H1 (cell line): Measurements from ENCODE around the gene CPT2. TPM values are rescaled to one million over a fixed set of nuclear protein-coding genes. Genes with fewer than 3 reads are reported as not detected.

ENCODE experiments used
- CTCF ChIA-PET: fragments of 300-600 bp; sonication (Branson Sonifier 250); formaldehyde crosslinking; loops from one replicate; lab custom pipeline; 2021; ENCODE audit not compliant: partially characterized antibody; lab: Charles Lee
- POLR2A ChIA-PET: fragments of 300-600 bp; sonication (Branson Sonifier 250); formaldehyde crosslinking; loops from one replicate; lab custom pipeline; 2021; ENCODE audit warnings: inconsistent platforms; ENCODE audit not compliant: partially characterized antibody; lab: Charles Lee
- DNase-seq, 2 experiments: peaks; one replicate each; pipeline versions ENCODE4 v3.0.0 to v3.0.0-alpha.2; 2010 to 2022; ENCODE audit warnings: low spot score in 2 of 2, low read depth in 1 of 2, mixed read lengths in 1 of 2
- FAIRE-seq: peaks from 2 replicates; lab custom pipeline; 2011; peaks lifted over from hg19 to GRCh38; lab: Jason Lieb, UNC
- H2AFZ ChIP-seq: 2 replicates; pipeline ENCODE4 v1.8.1; 2012; ENCODE audit warnings: low read length, inconsistent platforms
- H2AK5ac ChIP-seq: 2 replicates; pipeline ENCODE4 v1.6.1; 2013; ENCODE audit warnings: low read depth, low read length
- H2BK120ac ChIP-seq: replicated peaks from 2 replicates; pipeline ENCODE3; 2013; ENCODE audit warnings: low read depth, low read length, inconsistent platforms
- H2BK12ac ChIP-seq: 2 replicates; pipeline ENCODE4 v1.6.1; 2013; ENCODE audit warnings: low read depth, low read length
- H2BK15ac ChIP-seq: 2 replicates; pipeline ENCODE4 v1.6.1; 2013; ENCODE audit warnings: low read length
- H2BK20ac ChIP-seq: 2 replicates; pipeline ENCODE4 v1.6.1; 2013; ENCODE audit warnings: low read length
- H2BK5ac ChIP-seq: 2 replicates; pipeline ENCODE4 v1.6.1; 2013; ENCODE audit warnings: low read depth, low read length
- H3K14ac ChIP-seq: 2 replicates; pipeline ENCODE4 v1.6.1; 2013; ENCODE audit warnings: inconsistent platforms; ENCODE audit not compliant: insufficient read length
- H3K18ac ChIP-seq: 2 replicates; pipeline ENCODE4 v1.6.1; 2013; ENCODE audit warnings: low read length; ENCODE audit errors: extremely low read depth
- H3K23ac ChIP-seq: 2 replicates; pipeline ENCODE4 v1.6.1; 2013; ENCODE audit warnings: inconsistent platforms; ENCODE audit not compliant: insufficient read length
- H3K23me2 ChIP-seq: 2 replicates; pipeline ENCODE4 v1.6.1; 2013; ENCODE audit warnings: low read depth, low read length
- H3K27ac ChIP-seq: 2 replicates; pipeline ENCODE4 v1.6.1; 2011; ENCODE audit warnings: low read depth, low read length, inconsistent platforms
- H3K27me3 ChIP-seq, 4 experiments: replicated peaks in 1 of 4; 1 replicate in 1 of 4; 2 replicates in 3 of 4; pipeline versions ENCODE4 v1.6.1 to v1.8.1; 2011 to 2013; ENCODE audit warnings: low read length in 3 of 4, mild to moderate bottlenecking in 3 of 4, inconsistent platforms in 2 of 4, mixed read lengths in 2 of 4, moderate library complexity in 1 of 4; ENCODE audit not compliant: control insufficient read depth in 3 of 4, insufficient read depth in 3 of 4; ENCODE audit errors: extremely low read depth in 1 of 4
- H3K36me3 ChIP-seq, 4 experiments: 2 replicates each; pipeline versions ENCODE4 v1.6.1 to v1.8.1; 2011 to 2013; ENCODE audit warnings: mild to moderate bottlenecking in 4 of 4, low read length in 3 of 4, moderate library complexity in 2 of 4, control low read depth in 1 of 4, inconsistent platforms in 1 of 4; ENCODE audit not compliant: insufficient read depth in 4 of 4, control insufficient read depth in 2 of 4
- H3K4ac ChIP-seq: replicated peaks from 2 replicates; pipeline ENCODE3; 2013; ENCODE audit warnings: low read length, low read depth, mixed read lengths, inconsistent platforms; ENCODE audit not compliant: insufficient read length
- H3K4me1 ChIP-seq, 4 experiments: replicated peaks in 1 of 4; 1 replicate in 1 of 4; 2 replicates in 3 of 4; pipeline versions ENCODE4 v1.6.1 to v1.8.1; 2011 to 2013; ENCODE audit warnings: low read length in 3 of 4, inconsistent platforms in 2 of 4, mixed read lengths in 1 of 4; ENCODE audit not compliant: insufficient read depth in 4 of 4, control insufficient read depth in 3 of 4
- H3K4me2 ChIP-seq, 2 experiments: 2 replicates each; pipeline versions ENCODE4 v1.6.1 to v1.8.1; 2011 to 2013; ENCODE audit warnings: low read depth in 2 of 2, low read length in 2 of 2, control low read depth in 1 of 2, inconsistent platforms in 1 of 2, mild to moderate bottlenecking in 1 of 2; ENCODE audit not compliant: insufficient read depth in 1 of 2
- H3K4me3 ChIP-seq, 4 experiments: fragments of 200-600, 300-600 bp in 1 of 4; sonication (generic), shearing (Covaris generic), sonication (Bioruptor Twin) in 1 of 4; 2 replicates each; pipeline versions ENCODE4 v1.5.1 to v1.8.1; 2011 to 2016; ENCODE audit warnings: low read length in 4 of 4, low read depth in 3 of 4, control low read depth in 2 of 4, inconsistent platforms in 2 of 4, mild to moderate bottlenecking in 2 of 4, mixed read lengths in 1 of 4, moderate library complexity in 1 of 4; ENCODE audit not compliant: insufficient read depth in 2 of 4; ENCODE audit errors: extremely low read depth in 1 of 4
- H3K56ac ChIP-seq: replicated peaks from 2 replicates; pipeline ENCODE3; 2013; ENCODE audit warnings: low read depth, mild to moderate bottlenecking, mixed read lengths, low read length, inconsistent platforms; ENCODE audit not compliant: insufficient read length
- H3K79me1 ChIP-seq: 2 replicates; pipeline ENCODE4 v1.6.1; 2013; ENCODE audit warnings: low read depth, low read length, control low read depth
- H3K79me2 ChIP-seq, 2 experiments: 2 replicates each; pipeline versions ENCODE4 v1.6.1 to v1.8.1; 2012 to 2013; ENCODE audit warnings: low read length in 2 of 2, mild to moderate bottlenecking in 2 of 2, inconsistent platforms in 1 of 2; ENCODE audit not compliant: insufficient read depth in 2 of 2, control insufficient read depth in 1 of 2
- H3K9ac ChIP-seq, 4 experiments: replicated peaks in 1 of 4; 1 replicate in 1 of 4; 2 replicates in 3 of 4; pipeline versions ENCODE4 v1.6.1 to v1.8.1; 2011 to 2013; ENCODE audit warnings: low read depth in 3 of 4, low read length in 3 of 4, control low read depth in 2 of 4, mild to moderate bottlenecking in 2 of 4, moderate library complexity in 2 of 4, inconsistent platforms in 1 of 4; ENCODE audit errors: extremely low read depth in 1 of 4
- H3K9me3 ChIP-seq, 2 experiments: 2 replicates each; pipeline versions ENCODE4 v1.6.1 to v1.8.1; 2012 to 2013; ENCODE audit warnings: mild to moderate bottlenecking in 2 of 2, moderate library complexity in 2 of 2, control low read depth in 1 of 2, inconsistent platforms in 1 of 2, low read depth in 1 of 2, low read length in 1 of 2, mixed read lengths in 1 of 2; ENCODE audit not compliant: insufficient read depth in 2 of 2
- H4K20me1 ChIP-seq, 2 experiments: replicated peaks in 1 of 2; 2 replicates each; pipeline versions ENCODE3 to v1.8.1; 2011 to 2013; ENCODE audit warnings: inconsistent platforms in 2 of 2, low read length in 2 of 2, mild to moderate bottlenecking in 1 of 2; ENCODE audit not compliant: insufficient read depth in 2 of 2, control insufficient read depth in 1 of 2
- H4K5ac ChIP-seq: 2 replicates; pipeline ENCODE4 v1.6.1; 2013; ENCODE audit warnings: low read length, low read depth, mixed read lengths, inconsistent platforms; ENCODE audit not compliant: insufficient read length
- H4K8ac ChIP-seq: 2 replicates; pipeline ENCODE4 v1.8.0; 2013; ENCODE audit warnings: mild to moderate bottlenecking, moderate library complexity, low read length, inconsistent platforms; ENCODE audit not compliant: insufficient read depth; ENCODE audit errors: extremely low read depth
- H4K91ac ChIP-seq: replicated peaks from 2 replicates; pipeline ENCODE3; 2013; ENCODE audit warnings: low read length, mixed read lengths, inconsistent platforms; ENCODE audit not compliant: insufficient read length
- TAF7 ChIP-seq: optimal IDR thresholded peaks from 2 replicates; pipeline ENCODE3; 2011; ENCODE audit warnings: low read depth, mild to moderate bottlenecking, inconsistent platforms, low read length, moderate library complexity, borderline replicate concordance
- TCF12 ChIP-seq: IDR thresholded peaks from 2 replicates; pipeline ENCODE4 v1.6.1; 2011; ENCODE audit warnings: low read depth, mild to moderate bottlenecking, low read length
- WGBS, 2 experiments: shearing (Covaris generic) in 1 of 2; methylation state at CpG; one replicate each; pipeline versions ENCODE4 v1.1.6 to v1.1.7; 2013 to 2015; ENCODE audit warnings: low lambda C conversion rate in 2 of 2, mixed read lengths in 2 of 2, inconsistent platforms in 1 of 2, low coverage in 1 of 2, missing lambda C conversion rate in 1 of 2; ENCODE audit not compliant: insufficient replicate concordance in 2 of 2, insufficient coverage in 1 of 2, insufficient read length in 1 of 2; ENCODE audit errors: extremely low coverage in 1 of 2, missing lambda C conversion rate in 1 of 2; 5-methylcytosine and 5-hydroxymethylcytosine counted together
- polyA plus RNA-seq, 7 experiments: library from polyadenylated mRNA; depleted of rRNA in 3 of 7; stranded (reverse) in 5 of 7; unstranded in 2 of 7; fragments of >200 nt in 5 of 7; fragments of 200-250 nt in 2 of 7; gene quantifications; 1 replicate in 5 of 7; 2 replicates in 1 of 7; 4 replicates in 1 of 7; pipeline versions ENCODE4 v1.2.1 to v1.2.3, GENCODE V29; 2011 to 2013; ENCODE audit warnings: missing spikeins in 2 of 7, mixed read lengths in 2 of 7
- total RNA-seq: library from RNA; stranded (reverse); fragmentation: NEBNext Ultra II Directional; extraction: Animal tissue kit (Norgen Biotek cat#: 25700); gene quantifications from 2 replicates; pipeline ENCODE4 v1.2.1, GENCODE V29; 2021

The CPT2 gene
- total and polyA plus RNA-seq, 2 of the 8 experiments (the other 6 are each of a cell fraction or from before 2014, with no cell fraction given): 23.9 to 25.5 TPM

DNA sequence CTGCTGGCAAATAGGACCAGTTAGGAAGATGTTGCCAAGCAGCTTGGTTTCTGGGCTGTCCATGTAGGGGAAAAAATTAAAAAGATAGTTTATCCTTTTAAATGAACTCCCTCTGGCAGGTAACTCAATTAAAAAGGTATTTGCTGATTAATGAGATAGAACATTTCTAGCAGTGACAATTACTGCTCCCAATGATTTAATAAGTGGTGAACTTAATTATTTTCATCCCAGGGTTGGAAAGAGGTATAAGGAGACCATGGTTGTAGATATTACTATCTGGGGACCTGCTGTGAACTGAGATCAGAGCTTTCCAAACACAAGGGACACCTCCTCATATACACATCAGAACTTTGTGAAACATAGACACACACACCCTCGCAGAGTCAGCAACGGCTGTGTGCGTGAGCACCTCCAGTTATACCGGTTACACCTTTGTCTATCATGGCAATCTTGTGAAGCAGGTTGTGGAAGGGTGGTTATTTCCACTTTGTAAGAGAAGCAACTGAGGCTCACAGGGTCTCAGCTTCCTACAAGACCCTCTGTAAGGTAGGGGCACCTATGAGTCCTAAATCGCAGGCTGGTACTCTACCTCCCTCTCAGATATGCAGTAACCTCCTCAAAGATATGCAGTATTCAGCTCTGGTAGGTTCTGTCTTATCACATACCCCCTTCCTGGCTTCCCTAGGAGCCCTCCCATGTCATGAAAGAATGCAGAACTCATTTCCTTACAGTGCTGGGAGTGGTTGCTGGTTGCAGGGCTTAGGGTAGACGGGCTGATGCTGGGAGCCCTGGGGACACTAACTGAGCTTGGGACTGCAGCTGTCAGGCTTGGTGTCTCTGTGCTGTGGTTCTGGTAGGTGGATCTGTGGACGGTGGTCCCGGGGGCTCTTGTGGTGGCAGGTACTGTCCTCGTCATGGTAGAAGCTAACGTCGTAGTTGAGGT, 60.2 kb downstream of the CPT2 start:
- ChIA-PET CTCF (interaction anchor here (0.8 to 7.2 kb wide), 7 partner anchors 10 to 137 kb away, joined by 3 to 36 read pairs (median 4); no protein-coding TSS in a partner anchor), POLR2A (no interaction called here)
- FAIRE-seq (no peak), DNase-seq (no peak)
- TF ChIP-seq TCF12 (no peak), TAF7 (no peak)
- Histone ChIP-seq H3K18ac (no peak overlapping the region), H2BK12ac (no peak overlapping the region), H3K4me1 (no peaks in the 10 kb centered on the region), H2BK20ac (no peak overlapping the region), H3K9ac (no peak overlapping the region), H3K4ac (no peak overlapping the region), H3K23me2 (no peaks in the 10 kb centered on the region), H4K5ac (no peak overlapping the region), H2BK5ac (no peak overlapping the region), H3K14ac (no peak overlapping the region), H2BK120ac (no peak overlapping the region), H3K36me3 (peaks cover 39 to 89% (median 74%) of the 10 kb centered on the region in 4 experiments), H3K56ac (no peak overlapping the region), H4K91ac (no peak overlapping the region), H3K27me3 (no peaks in the 10 kb centered on the region), H4K8ac (no peak overlapping the region), H3K79me2 (no peaks in the 10 kb centered on the region), H3K4me3 (no peak overlapping the region), H3K9me3 (no peaks in the 10 kb centered on the region), H4K20me1 (peaks cover 0 to 2% of the 10 kb centered on the region in 2 experiments), H2AK5ac (no peak overlapping the region), H3K27ac (no peak overlapping the region), H3K4me2 (no peak overlapping the region), H3K79me1 (no peaks in the 10 kb centered on the region), H2AFZ (no peak overlapping the region), H3K23ac (no peak overlapping the region), H2BK15ac (no peak overlapping the region)
- 91% methylated on average over 11 of the region's 11 CpGs; no CpG with 5 or more reads in 1 of the 2 experiments for WGBS, 2 experiments
